ENCODE measurements around the gene CD2.

CD2 gene

DNA sequence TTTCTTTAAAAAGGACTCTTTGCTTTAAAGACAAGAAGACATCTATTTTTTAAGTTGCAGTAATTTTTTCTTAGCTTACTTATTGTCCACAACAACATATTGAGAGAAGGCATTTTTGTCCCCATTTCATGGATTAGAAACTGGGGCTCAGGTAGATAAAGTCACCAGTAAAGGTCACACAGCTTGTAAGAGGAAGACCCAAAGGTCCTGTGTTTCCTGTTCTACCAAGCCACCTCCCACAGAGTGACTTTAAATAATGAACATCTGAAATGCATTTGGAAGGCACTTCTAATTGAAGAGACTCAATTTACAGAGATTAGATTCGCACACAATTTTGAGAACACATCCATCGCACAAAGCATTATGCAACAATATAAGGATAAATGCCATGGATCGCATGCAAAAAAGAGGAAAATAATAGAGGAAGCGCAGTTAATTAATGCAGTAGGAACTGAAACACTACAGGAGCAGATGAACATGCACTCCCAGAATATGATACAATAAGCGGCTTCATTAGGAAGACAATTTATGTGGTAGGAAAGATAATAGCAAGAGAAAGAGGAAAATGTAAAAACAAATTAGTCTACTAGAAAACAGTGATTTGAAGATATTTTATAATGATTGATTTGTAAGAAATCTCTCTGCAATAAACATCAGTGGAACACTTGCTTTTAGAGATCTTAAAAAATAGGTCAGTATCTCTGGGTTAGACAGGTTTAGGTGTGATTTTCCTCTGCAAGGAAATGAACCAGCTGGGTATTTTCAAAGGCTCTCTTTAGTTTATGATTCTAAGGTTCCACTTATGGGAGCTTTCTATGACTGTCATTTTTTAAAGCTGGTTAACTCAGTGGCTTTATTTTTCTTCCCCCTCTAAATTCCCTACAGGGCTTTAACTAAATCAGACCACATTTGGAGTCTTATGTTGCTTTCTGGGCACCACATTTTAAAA is 27.1 kb upstream of the CD2 start:
- DNase-seq (ENCODE audit: low read depth in 2 of 2, low spot score in 1 of 2): no peak

DNA sequence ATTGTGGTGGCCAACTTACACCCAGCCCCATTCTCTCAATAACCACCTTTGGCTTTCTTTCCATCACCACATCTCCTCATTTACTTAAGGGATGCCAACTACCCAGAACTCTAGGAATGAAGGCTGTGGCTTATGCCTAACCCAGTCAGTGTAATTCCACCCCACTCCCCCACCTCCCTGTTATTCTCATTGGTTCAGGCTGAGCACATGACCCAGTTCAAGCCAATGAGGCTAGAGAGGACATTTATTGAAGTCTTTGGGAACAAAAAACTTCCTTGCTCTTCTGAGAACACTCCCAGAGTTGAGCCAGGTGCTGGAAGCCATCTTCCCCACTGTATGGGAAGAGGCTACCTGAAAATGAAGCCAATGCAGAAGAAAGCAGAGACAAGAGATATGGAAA is 22.8 kb upstream of the CD2 start:
- DNase-seq (ENCODE audit: low read depth in 2 of 2, low spot score in 1 of 2): no peak

DNA sequence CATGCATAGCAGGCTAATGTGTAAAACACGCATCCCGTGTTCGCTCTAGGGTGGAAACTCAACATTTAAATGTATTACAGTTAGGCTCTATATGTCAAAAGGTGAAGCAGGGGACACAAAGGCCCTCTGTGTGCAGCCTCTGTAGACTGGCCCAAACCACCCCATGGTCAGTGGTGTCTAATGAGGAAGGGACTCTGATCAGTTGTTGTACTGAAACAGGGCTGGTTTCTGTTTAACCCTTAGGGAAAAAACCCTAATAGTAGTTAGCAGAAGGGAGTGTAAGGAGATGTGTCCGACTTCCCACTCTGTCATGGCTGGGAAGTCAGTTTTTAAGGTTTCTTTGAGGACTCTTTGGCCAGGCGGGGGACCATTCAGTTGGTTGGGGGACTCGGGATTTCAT is 21.5 kb upstream of the CD2 start:
- no peak for DNase-seq (ENCODE audit: low read depth in 2 of 2, low spot score in 1 of 2)

DNA sequence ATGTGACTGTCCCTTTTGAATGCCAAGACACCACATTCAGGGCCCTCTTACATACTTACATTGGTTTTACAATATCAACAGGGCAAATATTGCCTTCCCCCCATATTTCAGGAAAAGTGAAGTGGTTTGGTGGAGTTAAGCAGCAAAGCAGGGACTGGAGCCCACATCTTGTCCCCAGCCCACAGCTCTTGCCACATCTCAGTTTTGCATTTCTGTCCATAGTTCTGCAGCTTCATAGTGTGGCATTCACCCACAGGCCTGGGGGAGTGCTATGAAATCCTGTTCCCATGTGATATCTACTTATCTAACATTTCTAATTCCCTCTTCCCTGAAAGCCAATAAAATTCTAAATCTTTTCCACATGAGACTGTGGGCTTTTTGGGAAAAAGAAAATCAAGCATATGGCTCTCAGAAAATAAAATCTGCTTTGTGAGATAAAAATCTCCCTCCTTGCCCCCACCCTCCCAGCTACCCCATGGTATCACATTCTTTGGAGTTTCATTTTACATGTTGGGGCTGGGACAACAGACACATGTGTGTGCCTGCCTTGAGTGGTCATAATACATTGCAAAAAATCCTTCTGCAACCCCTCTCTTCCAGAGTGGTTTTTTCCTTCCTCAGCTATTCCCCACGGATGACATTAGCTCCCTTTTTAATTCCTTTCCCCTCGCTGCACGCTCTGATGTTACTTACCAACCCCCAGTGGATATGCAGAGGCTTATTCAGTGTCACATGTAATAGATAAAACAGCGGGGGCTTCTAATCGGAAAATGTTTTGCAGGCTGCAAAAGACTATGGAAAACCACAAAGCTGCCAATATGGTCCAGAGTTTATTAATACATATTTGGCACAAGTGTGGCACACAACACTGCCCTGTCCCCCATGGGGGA is 20.5 kb upstream of the CD2 start:
- DNase-seq (ENCODE audit: low read depth in 2 of 2, low spot score in 1 of 2): no peak

DNA sequence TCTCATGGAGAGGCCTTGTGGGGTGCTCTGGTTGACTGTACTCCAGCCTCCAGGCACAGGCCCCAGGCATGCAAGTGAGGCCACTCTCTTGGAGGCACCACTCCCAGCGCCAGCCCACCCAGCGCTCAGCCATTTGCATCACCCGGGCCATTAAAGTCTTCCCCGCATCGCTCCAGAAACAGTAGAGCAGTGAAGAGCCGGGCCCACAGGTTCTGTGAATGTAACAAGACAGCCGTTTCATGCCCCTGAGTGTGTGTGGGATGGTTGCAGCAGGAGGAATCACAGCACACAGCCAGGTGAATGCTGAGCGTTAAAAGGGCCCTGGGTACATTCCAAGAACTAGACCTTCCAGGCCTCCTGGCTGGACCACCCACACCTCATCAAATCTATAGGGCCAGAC is 19.0 kb upstream of the CD2 start:
- DNase-seq (ENCODE audit: low read depth in 2 of 2, low spot score in 1 of 2): no peak

DNA sequence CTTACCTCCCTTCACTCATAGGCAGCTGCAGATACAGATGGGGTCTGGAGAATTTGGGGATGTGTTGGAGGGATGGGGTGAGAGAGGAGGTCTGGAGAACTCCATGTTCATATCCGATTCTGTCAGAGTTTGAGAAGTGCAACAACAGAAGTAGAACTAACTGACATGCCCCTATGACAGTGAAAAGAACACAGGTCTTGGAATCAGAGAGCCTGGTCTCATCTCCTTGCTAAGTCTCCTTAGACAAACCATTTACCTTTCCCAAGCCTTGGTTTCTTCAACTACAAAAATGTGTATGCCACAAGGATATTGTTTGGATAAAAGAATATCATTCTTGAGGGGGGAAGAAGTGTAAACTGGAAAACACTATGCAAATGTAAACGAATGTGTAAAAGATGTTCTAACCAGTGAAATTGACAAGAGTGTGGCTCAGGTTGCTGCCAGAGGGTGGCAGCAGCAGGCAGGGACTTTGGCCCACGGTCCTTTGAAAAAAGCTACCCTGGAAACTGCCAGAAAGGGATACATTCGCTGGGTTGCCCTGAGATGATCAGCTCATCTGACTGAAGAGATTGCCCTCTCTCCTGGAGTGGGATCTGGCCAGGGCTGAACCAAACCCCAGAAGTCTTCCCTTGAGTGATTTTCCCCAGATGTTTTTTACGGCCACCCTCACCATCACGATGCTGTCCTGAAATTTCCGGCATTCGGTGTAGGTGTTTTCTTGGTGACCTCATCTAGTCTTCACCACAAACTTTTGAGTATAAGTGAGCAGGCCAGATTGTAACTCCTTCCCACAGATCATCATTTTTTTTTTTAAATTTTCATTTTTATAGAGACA is 17.0 kb upstream of the CD2 start:
- DNase-seq (ENCODE audit: low read depth in 2 of 2, low spot score in 1 of 2): peak; percentile 31 to 58

DNA sequence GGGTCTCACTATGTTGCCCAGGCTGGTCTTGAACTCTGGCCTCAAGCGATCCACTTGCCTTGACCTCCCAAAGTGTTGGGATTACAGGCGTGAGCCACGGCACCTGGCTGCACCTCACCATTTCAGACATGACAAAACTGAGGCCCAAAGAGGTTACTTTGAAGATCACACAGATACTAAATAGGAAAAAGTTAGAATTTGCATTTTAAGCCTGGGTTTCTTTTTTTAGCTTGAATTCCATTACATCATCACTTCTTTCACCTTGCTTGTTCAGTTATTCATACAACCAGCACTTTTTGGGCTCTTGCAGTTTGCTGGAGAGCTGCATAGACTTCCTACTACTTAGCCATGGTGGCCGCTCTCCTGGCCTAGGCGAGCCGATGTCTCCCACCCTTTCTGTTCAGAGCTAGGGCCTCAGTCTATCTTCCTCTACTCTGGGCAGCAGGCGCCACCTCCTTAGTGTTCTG is 16.3 kb upstream of the CD2 start:
- DNase-seq (ENCODE audit: low read depth in 2 of 2, low spot score in 1 of 2): no peak

DNA sequence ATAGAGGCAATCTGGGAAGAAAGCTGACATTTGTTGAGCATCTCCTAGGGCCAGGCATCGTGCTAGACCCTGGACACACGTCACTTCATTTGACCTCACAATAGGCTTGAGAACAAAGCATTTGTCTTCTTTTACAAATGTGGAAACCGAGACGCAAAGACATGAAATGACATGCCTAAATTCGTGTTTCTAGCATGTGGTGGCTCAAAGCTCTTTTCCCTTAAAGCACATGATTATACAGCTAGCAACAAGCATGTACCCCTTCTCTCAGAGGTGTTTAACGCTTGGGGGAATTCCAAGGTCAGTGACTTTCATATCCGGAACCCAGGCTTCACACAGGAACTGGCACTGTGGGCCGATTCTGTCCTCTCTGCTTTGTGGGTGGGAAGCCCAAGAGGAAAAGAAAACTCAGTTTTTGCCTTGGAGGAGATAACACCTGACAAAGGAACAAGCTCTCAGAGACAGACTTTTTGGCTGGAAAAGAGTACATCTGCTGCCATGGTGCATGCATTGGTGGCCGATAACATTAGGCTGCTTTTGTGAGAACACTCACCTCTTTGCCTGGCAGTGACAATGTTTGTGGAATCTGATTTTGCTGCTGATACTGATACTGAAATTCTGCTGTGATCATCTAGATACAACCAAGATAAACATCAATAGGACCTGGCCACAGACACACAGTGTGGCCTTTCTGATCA is 15.4 kb upstream of the CD2 start:
- DNase-seq (ENCODE audit: low read depth in 2 of 2, low spot score in 1 of 2): peak in 1 of 2 donors; percentile 34

DNA sequence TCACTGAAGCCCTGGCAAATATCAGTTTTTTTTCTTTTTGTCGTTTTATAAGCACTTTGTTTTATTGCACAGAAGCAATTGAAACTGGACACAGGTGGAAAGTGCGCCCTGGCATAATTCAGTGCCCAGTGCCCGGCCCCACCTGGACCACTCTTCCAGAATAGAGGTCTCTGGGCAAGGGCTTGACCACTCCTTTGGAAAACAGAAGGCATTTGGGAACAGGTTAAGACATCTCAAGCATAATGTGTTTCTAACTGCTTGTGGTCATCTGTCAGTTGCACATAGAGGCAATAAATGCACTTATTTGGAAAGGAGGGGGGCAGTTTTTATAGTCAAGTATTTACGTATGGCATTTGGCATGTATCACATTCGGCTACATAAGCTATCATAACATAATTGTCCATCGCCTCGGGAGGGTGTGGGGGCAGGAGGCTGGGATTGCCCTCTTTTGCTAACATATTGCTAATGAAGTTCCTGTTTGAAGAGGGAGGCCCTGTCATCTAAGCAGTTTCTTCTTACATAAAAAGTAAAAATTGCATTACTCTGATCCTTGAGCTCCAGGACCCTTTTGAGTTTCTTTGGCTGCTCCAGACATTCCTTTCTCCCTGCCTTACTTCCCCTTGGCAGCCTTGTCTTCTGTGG is 14.7 kb upstream of the CD2 start:
- DNase-seq (ENCODE audit: low read depth in 2 of 2, low spot score in 1 of 2): no peak

DNA sequence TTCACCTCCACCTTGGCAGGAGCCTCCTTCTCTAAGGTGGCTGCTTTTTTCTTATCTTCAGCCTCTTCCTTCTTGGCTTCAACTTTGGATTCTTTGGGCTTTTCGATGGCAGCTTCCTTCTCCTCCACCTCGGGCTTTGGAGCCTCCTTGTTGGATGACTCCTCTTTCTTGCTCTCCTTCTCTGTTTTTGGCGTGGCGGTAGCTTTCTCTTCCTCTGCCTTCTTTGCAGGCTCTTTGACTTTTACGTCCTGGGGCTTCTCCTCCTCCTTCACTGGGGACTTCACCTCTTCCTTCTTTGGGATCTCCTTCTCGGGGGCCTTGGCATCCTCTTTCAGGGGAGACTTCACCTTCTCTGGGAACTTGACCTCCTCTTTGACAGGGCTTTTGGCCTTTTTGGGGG is 13.9 kb upstream of the CD2 start:
- no peak for DNase-seq (ENCODE audit: low read depth in 2 of 2, low spot score in 1 of 2)

DNA sequence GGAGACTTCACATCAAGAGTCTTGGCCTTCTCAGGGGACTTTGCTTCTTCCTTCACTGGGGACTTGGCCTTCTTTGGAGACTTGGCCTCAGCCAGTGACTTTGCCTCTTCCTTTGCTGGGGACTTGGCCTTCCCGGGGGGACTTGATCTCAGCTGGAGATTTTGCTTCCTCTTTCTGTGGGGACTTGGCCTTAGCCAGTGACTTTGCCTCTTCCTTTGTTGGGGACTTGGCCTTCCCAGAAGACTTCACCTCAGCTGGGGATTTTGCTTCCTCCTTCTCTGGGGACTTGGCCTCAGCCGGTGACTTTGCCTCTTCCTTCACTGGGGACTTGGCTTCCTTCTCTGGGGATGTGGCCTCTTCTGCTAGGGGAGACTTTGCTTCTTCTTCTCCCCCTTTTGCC is 13.5 kb upstream of the CD2 start:
- no peak for DNase-seq (ENCODE audit: low read depth in 2 of 2, low spot score in 1 of 2)

DNA sequence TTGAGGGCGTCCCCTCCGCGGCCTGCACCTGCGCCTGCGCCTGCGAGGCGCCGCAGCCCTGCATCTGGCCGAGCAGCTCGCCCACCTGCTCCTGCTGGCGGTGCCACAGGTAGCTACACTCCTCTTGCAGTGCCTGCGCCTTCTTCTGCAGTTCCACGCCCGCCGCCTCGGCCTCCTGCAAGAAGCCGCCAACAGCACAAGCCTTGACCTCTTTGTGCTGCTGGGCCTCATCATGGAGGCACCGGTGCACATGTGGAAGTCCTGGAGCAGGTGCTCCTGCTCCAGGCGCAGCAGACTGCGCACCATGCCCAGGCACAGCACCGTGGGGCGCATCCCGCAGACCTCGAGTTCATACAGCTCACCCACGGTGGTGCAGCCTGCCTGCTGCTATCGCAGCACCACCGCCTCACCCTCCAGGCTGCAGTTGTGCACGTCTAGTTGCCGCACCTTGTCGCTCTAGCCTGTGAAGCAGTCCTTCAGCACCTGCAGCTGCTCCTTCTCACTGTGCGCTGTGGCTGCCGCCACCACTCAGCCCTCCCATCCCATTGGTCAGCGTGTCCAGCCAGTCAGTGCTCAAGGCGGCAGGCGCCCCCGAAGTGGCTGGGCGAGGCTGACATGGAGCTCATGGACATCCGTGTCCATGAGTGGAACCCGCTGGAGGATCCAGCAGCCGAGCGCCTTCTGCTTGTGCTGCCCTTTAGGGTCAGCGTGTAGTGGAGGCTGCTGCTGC is 12.2 kb upstream of the CD2 start:
- DNase-seq (ENCODE audit: low read depth in 2 of 2, low spot score in 1 of 2): no peak

DNA sequence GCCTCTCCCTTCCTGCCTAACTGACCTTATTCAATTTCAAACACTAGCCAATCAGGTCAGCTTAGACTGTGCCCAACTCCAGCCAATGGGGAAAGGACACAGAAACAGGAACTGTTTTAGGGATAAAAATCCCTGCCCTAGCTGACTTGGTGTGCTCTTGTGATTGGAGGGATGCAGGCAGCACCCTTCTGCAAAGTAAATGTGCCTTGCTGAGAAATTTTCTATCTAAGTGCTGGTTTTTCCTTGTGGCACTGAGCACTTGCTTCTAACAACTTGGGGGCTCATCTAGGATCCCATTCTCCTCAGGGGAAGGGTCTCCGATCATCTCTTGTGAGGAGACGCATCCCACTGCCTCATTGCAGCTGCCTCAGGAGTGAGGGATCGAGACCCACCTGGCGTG is 10.7 kb upstream of the CD2 start:
- DNase-seq (ENCODE audit: low read depth in 2 of 2, low spot score in 1 of 2): no peak

DNA sequence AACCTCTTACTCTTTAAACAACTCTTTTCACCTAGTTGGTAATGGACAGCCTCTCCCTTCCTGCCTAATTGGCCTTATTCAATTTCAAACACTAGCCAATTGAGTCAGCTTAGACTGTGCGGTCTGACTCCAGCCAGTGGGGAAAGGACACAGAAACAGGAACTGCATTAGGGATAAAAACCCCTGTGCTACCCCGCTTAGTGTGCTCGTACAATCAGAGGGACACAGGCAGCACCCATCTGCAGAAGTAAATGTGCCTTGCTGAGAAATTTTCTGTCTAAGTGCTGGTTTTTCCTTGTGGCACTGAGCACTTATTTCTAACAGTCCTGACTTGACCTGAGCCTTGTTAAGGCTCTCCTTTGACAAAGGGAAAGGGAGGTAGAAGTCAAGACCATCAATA is 6.0 kb upstream of the CD2 start:
- DNase-seq (ENCODE audit: low read depth in 2 of 2, low spot score in 1 of 2): no peak

DNA sequence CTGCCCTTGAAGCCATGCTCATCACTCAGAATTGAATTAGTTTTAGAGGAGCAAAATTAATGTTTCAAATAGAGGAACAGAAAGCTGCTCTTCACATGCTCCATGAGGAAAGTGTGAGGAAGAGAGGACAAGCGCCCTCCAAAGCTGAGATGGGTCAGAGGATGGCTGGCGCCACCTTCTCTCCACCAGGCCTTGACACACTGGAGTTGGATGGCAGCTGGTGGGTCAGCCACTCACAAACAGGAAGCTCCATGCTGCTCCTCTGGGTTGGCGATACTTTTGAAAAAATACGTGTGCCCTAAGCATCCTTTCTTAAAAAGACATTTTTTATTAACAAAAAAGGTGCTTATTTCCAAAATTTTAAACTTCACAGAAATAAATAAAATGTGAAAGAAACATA is 3.1 kb upstream of the CD2 start:
- DNase-seq (ENCODE audit: low read depth in 2 of 2, low spot score in 1 of 2): no peak

DNA sequence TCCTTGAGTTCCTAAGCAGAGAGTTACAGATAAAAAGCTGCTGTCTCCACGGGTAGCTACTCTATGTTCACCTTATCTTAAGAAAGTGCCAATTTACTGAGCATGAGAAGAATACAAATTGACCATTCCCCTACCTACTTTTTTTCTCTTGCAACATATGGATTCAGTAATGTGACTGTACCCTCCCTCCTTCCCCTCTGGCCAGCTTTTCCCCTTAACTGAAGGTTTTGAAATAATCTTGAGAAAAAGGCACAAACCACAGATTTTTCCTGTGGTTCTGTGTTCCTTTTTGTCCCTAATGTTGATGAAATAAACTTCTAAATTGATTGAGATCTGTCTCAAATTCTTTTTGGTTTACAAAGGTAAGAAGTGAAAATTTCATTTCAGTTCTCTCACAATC is 2.6 kb upstream of the CD2 start:
- DNase-seq (ENCODE audit: low read depth in 2 of 2, low spot score in 1 of 2): no peak

DNA sequence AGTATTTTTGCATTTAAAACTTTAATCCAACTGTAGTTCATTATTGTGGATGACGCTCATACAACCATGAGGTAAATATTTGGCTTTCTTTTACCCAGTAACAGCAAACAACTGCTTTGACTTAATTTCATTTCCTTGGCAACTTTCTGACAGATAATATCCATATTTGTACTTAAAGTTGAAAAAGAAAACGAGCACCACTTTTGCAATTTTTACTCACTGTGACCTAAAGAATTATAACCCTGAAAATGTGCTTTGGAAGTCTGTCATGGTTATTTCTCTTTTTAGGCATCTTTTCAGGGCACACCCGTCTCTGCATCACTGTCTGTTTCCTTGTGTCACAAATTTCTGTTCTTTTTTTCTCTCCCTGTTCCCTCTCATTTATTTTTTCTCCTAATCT is 918 bp upstream of the CD2 start:
- no peak for DNase-seq (ENCODE audit: low read depth in 2 of 2, low spot score in 1 of 2)

DNA sequence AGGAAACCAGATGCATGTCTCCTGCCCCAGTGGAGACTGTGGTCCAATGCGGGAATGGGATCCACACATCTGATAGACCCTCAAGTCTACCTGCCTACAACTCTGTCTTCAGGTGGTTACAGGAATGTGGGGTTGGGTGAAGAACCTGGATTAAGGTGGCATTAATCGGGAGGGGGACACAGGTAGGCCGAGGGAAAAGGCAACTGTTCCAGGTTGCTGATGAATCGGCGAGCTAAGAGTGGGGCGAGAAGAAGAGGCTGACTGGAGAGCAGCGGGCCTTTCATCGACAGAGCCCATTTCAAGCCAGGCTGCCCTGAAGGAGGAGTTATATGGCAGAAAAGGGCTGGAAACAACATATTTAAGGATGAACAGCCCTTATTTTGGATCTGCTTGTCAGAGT is 836 bp downstream of the CD2 start:
- DNase-seq (ENCODE audit: low read depth in 2 of 2, low spot score in 1 of 2): no peak

DNA sequence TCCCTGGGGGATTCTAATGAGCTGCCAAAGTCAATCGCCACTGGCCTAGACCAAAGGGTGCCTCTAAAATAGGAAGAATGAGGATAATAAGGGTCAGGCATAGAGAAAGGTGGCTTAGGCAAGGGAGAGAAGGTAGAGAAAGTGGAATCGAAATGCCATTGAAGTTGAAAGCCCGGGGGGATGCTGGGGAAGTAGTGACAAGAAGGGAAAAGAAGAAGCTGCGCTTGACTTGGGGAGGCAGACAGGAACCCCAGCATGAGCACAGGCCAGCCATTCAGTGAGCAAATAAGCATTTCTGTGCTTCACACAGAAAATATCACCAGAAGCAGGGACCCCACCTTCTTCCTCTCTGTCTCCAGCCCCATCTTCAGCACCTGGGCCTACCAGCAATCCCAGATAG is 1.5 kb downstream of the CD2 start:
- no peak for DNase-seq (ENCODE audit: low read depth in 2 of 2, low spot score in 1 of 2)
